Measurements from ENCODE around the gene PRICKLE1. TPM values are rescaled to one million over a fixed set of nuclear protein-coding genes. Genes with fewer than 3 reads are reported as not detected.

The PRICKLE1 gene
- total RNA-seq: 1.9 TPM

DNA sequence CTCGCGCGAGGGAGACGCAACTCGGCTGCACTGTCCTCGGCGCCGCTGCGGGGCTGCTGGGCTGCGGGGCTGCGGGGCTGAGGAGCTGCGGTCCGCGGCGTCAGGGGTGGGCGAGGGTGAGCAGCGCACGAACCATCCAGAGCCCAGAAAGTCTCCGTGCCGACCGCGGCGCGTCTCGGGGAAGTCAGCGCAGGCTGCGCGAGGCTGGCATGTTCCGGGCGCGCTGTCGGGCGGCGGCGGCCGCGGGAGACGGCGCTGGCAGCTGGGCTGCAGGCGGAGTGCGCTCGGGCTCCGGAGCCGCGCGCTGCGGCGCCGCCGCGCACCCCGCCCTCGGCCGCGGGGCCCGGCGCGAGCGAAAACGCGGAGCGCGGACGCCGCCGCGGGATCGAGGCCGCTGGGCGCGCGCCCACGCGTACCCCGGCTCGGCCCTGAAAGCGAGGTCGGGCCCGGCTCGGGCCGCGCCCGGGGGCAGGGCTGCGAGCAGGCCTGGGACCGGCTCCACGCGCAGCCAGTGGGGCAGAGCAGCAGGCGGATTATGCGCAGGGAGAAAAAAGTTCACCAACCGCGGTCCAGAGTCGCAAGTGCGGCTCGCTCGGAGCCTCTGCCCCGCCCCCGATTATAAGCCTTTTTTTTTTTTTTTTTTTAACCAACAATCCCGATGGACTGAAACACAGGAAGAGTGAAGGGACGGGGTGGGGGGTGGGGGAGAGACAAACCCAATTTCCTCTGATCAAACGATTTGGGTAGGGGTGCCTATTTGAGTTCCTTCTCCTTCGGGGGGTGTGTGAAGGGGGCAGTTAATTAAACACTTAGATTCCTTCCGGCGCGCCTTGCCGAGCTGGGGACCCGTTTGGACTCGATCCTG is at the start of gene PRICKLE1:
Gene PRICKLE1 (minus strand): TSS at position 282 of the 865 bp plus-strand sequence. CDS start 117,230 bp downstream, outside the sequence.
- peaks cover 19% of the 10 kb centered on the region for H3K4me1 ChIP-seq (ENCODE audit: insufficient read depth, low read length)
- H3K27me3 ChIP-seq (ENCODE audit: insufficient read depth, low read length): peaks cover 78% of the 10 kb centered on the region
- H3K4me3 ChIP-seq (ENCODE audit: low read length): peak within 1 kb of the TSS; percentile 35
- H3K9me3 ChIP-seq (ENCODE audit: low read depth, low read length): no peaks in the 10 kb centered on the region

DNA sequence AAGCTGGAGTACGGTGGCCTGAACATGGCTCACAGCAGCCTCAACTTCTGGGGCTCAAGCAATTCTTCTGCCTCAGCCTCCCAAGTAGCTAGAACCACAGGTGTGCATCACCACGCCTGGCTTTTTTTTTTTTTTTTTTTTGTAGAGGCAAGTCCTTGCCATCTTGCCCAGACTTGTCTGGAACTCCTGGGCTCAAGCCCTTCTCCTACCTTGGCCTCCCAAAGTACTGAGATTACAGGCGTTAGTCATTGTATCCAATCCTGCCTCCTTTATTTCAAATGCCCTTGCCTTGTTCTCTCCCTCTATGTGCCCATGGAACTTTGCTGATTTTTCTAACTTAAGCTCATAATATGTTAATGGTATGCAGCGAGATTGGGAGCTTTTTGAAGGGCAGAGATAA is 49.2 kb upstream of the PRICKLE1 start:
- Histone ChIP-seq H3K4me1 (ENCODE audit: insufficient read depth, low read length) (no peaks in the 10 kb centered on the region), H3K4me3 (ENCODE audit: low read length) (no peak overlapping the region), H3K9me3 (ENCODE audit: low read depth, low read length) (no peaks in the 10 kb centered on the region), H3K27me3 (ENCODE audit: insufficient read depth, low read length) (no peaks in the 10 kb centered on the region)

DNA sequence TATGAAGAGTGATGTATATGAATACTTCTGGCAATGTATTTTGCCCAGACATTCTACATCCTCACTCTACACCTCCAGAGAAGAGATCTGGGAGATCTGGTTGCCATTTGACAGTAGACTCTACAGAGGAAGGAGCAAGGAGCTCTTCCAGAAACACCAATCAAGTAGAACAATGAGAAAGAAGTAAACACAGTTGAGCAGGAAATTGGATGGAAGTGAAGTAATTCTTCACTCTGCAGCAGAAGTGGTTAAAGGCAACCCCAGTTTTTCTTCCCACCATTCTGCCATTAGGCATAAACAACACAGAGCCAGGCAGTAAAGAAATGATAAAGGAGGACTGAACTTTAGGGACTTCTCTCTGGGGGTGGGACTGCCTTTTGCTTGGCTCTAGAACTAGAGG is 48.5 kb upstream of the PRICKLE1 start:
- Histone ChIP-seq H3K9me3 (ENCODE audit: low read depth, low read length) (no peaks in the 10 kb centered on the region), H3K4me3 (ENCODE audit: low read length) (no peak overlapping the region), H3K27me3 (ENCODE audit: insufficient read depth, low read length) (no peaks in the 10 kb centered on the region), H3K4me1 (ENCODE audit: insufficient read depth, low read length) (no peaks in the 10 kb centered on the region)

DNA sequence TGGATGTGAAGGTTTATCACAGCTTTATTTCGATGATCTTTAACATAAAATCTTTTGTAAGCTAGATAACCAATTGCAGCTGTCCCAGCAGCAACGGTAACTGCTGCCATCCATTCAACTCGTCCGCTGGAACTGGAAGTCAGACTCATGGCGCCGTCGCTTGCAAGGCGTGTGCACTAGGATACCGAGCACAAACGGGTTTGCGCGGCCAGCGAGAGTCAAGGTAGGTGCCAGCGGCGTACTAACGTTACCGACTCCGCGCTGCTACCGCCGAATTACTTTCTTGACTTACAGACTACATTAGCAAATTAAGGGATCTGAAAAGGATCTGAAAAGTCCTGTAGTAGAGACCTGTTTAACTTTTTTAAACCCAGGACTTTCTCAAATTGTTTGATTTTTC is 47.4 kb upstream of the PRICKLE1 start:
- peaks cover 1% of the 10 kb centered on the region for H3K4me1 ChIP-seq (ENCODE audit: insufficient read depth, low read length)
- no peaks in the 10 kb centered on the region for H3K27me3 ChIP-seq (ENCODE audit: insufficient read depth, low read length)
- no peak overlapping the region for H3K4me3 ChIP-seq (ENCODE audit: low read length)
- no peaks in the 10 kb centered on the region for H3K9me3 ChIP-seq (ENCODE audit: low read depth, low read length)

DNA sequence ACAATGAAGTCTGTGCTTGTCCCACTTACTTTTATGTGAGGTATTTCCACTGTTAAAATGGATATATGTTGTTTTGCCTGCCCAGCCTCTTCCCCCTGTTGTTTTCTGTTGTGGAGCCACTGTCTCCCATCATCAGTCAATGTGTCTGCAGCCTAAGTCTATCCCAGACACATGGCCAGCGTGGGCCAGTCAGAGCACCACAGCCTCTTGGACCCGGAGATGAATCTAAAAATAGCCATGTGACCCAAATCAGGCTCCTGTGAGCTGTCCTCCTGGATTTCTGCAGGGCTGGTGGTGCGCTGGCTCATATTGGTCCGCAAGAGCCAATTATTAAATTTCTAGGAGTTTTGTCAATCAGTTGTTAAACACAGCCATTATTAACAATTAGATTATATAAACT is 44.0 kb upstream of the PRICKLE1 start:
- no peak overlapping the region for H3K4me3 ChIP-seq (ENCODE audit: low read length)
- H3K4me1 ChIP-seq (ENCODE audit: insufficient read depth, low read length): peaks cover 7% of the 10 kb centered on the region
- no peaks in the 10 kb centered on the region for H3K9me3 ChIP-seq (ENCODE audit: low read depth, low read length)
- H3K27me3 ChIP-seq (ENCODE audit: insufficient read depth, low read length): no peaks in the 10 kb centered on the region

DNA sequence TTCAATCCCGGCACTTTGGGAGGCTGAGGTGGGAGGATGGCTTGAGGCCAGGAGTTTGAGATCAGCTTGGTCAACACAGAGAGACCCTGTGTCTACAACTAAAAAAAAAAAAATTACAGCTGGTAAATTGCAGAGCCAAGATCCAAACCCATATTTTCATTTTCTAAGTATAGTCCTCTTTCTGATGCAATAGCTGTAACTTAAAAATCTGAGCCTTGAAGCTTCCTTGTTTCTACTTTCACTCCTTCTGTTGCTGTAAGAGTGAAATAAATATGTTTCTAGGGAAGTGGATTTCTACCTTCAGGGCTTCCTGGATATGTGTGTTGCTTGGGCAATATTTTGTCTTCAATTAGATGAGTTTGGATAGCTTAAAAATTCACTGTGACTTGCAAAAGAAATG is 42.0 kb upstream of the PRICKLE1 start:
- no peaks in the 10 kb centered on the region for H3K27me3 ChIP-seq (ENCODE audit: insufficient read depth, low read length)
- H3K4me1 ChIP-seq (ENCODE audit: insufficient read depth, low read length): peaks cover 7% of the 10 kb centered on the region
- no peak overlapping the region for H3K4me3 ChIP-seq (ENCODE audit: low read length)
- no peaks in the 10 kb centered on the region for H3K9me3 ChIP-seq (ENCODE audit: low read depth, low read length)

DNA sequence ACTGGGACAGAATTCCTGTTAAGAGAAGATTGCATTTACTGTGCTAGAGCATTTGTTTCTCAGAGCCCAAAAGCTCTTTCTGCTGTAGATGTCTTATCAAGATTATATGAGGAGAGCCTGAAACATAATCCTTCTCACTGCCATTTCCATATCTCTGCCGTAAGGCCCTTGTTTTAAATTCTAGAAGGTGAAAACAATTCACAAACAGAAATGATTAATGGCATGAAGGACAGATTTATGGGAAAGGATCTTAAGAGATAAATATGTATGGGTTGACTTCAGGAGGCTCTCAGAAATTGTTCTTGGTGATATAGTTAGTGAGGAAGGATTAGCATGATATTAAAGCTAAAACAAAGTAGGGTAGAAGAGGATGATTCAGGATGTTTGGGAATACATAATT is 40.8 kb upstream of the PRICKLE1 start:
- H3K4me3 ChIP-seq (ENCODE audit: low read length): no peak overlapping the region
- H3K9me3 ChIP-seq (ENCODE audit: low read depth, low read length): no peaks in the 10 kb centered on the region
- H3K4me1 ChIP-seq (ENCODE audit: insufficient read depth, low read length): peaks cover 7% of the 10 kb centered on the region
- H3K27me3 ChIP-seq (ENCODE audit: insufficient read depth, low read length): no peaks in the 10 kb centered on the region

DNA sequence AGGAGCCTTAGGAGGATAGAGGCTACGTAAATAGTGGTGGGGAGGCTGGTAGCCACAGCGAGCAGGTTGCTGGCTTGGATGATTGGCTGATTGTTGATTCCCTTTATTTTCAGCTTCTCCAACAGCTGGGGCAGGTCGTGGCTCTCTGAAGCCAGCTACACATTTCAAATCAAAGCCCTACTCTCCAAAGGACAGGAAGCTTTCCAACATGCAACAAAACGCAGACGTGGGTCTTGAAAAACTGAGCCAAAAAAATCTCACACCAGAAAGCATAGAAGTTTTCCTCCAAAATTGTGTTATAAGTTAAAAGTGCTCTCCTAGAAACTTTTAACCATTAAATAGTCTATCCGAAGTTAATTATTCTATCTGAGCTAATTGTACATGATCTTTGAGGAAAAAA is 37.6 kb upstream of the PRICKLE1 start:
- H3K4me3 ChIP-seq (ENCODE audit: low read length): no peak overlapping the region

DNA sequence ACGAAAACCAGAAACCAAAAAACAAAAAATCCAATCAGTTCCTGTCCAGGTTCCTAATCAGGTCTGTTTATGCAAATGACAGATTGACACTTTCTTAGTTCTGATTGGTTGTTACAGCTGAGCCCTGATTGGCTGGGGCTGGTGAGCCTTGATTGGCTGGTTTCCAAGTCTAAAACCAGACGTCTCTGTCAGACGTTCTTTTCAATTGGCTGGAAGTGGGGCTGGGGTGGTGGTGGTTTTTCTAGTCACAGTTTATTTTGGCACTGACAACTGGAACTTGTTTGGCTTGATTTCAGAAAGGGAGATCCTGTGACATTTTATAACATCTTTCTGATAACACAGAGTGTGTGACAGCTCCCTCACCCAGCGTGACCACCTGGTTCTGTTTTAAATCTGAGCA is 36.1 kb upstream of the PRICKLE1 start:
- Histone ChIP-seq H3K4me1 (ENCODE audit: insufficient read depth, low read length) (peaks cover 7% of the 10 kb centered on the region), H3K4me3 (ENCODE audit: low read length) (no peak overlapping the region), H3K27me3 (ENCODE audit: insufficient read depth, low read length) (no peaks in the 10 kb centered on the region), H3K9me3 (ENCODE audit: low read depth, low read length) (no peaks in the 10 kb centered on the region)

More for the DNA sequence above, 37.6 kb upstream of the PRICKLE1 start:
- peaks cover 14% of the 10 kb centered on the region for H3K4me1 ChIP-seq (ENCODE audit: insufficient read depth, low read length)
- H3K9me3 ChIP-seq (ENCODE audit: low read depth, low read length): no peaks in the 10 kb centered on the region
- H3K27me3 ChIP-seq (ENCODE audit: insufficient read depth, low read length): no peaks in the 10 kb centered on the region

DNA sequence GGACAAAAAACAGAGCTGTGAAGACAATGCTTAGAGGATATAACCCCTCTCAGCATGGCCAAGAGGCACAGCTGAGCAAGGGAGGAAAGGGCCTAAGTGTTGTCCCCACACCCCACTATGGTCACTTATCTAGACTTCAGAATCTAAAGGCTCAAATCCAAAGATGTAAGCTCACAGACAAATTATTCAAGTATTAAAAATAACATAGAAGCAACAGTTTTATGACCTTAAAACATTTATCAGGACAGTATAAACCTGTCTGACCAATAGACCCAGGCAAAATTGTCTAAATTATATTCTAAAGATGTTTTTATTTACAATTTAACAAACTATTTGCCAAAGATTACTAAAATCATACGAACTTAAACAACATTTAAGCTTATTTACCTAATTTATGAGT is 28.1 kb upstream of the PRICKLE1 start:
- Histone ChIP-seq H3K4me1 (ENCODE audit: insufficient read depth, low read length) (no peaks in the 10 kb centered on the region), H3K4me3 (ENCODE audit: low read length) (no peak overlapping the region), H3K27me3 (ENCODE audit: insufficient read depth, low read length) (no peaks in the 10 kb centered on the region), H3K9me3 (ENCODE audit: low read depth, low read length) (peaks cover 27% of the 10 kb centered on the region)

DNA sequence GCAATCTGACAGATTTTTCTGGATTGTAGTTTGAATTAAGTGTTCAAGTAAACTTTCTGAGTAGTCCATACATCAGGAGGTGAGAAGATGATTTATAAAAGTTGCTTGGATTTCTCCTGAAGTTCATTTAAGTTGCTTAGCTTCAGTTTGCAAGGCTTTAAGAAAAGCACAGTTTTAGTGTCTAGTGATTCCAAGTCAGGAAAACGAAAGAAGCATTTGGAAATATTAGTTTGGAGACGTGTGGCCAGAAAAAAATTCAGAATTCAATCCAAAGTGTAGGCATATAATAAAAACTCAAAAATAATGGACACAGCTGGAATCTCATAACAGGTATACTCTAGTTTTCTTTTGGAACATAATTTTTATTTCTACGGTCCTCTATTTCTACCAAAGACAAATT is 25.5 kb upstream of the PRICKLE1 start:
- Histone ChIP-seq H3K4me1 (ENCODE audit: insufficient read depth, low read length) (no peaks in the 10 kb centered on the region), H3K9me3 (ENCODE audit: low read depth, low read length) (peaks cover 27% of the 10 kb centered on the region)

DNA sequence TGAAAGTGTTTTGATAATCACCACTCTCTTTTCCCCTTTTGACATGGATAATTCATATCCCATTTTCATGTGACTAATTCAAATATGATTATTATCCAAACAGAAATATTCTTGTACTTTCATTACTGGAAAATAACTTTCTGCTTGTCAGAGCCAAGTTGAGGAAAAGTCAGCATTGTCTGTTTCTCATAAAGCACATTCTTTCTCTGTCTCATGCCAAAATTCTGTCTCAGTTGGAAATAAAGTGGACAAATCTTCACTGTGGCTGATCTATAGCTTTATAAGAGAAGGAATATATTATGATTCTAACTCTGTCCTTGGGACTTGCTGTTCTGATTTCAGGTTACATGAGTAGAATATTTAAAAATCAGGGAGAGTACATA is 22.7 kb upstream of the PRICKLE1 start:
- Histone ChIP-seq H3K9me3 (ENCODE audit: low read depth, low read length) (peaks cover 8% of the 10 kb centered on the region), H3K4me3 (ENCODE audit: low read length) (no peak overlapping the region), H3K4me1 (ENCODE audit: insufficient read depth, low read length) (no peaks in the 10 kb centered on the region), H3K27me3 (ENCODE audit: insufficient read depth, low read length) (no peaks in the 10 kb centered on the region)

More for the DNA sequence above, 25.5 kb upstream of the PRICKLE1 start:
- Histone ChIP-seq H3K27me3 (ENCODE audit: insufficient read depth, low read length) (no peaks in the 10 kb centered on the region), H3K4me3 (ENCODE audit: low read length) (no peak overlapping the region)

DNA sequence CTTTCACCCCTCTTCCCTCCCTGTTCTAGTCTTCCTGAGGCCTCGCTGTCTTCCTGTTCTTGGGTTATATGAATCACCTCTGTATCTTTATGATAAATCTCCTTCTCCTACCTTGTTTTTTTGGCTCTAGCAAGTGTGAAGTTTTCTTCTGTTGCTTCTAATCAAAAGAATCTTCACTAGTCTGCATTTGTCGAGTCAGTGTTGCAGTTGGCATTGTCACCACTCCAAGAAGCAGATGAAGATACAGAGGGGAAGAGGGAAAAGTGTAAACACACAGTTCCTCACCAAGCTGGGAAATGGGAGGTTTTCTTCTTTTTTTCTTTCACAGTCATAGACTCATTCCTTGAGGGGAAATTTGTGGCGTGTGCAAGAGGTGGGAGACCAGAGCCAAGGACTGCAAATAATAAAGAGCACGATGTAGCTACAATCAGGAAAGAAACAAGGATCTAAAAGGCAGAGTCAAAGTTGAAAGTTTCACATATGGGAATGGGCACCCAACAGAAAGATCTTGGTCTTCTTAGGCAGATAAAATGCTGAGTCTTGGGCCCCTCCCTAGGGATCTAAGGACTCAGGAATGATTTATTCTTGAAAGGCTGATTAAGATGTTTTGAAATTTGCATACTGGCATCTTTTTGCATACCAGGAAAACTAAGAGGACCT is 22.2 kb upstream of the PRICKLE1 start:
- no peak overlapping the region for H3K4me3 ChIP-seq (ENCODE audit: low read length)
- peaks cover 3% of the 10 kb centered on the region for H3K9me3 ChIP-seq (ENCODE audit: low read depth, low read length)
- no peaks in the 10 kb centered on the region for H3K4me1 ChIP-seq (ENCODE audit: insufficient read depth, low read length)
- no peaks in the 10 kb centered on the region for H3K27me3 ChIP-seq (ENCODE audit: insufficient read depth, low read length)

DNA sequence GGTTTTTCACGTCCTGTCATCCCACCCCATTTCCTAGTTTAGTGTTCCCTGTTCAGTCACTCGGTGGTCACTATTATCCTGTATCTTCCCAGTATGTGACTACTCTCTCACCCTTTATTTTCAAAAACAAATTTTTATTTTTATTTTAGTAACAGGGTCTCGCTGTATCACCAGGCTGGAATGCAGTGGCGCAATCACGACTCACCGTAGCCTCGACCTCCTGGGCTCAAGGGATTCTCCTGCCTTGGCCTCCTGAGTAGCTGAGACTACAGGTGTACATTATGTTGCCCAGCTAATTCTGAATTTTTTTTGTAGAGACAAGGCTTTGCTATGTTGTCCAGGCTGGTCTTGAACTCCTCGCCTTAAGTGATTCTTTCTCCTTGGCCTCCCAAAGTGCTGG is 20.1 kb upstream of the PRICKLE1 start:
- H3K4me3 ChIP-seq (ENCODE audit: low read length): no peak overlapping the region
- H3K4me1 ChIP-seq (ENCODE audit: insufficient read depth, low read length): no peaks in the 10 kb centered on the region
- H3K27me3 ChIP-seq (ENCODE audit: insufficient read depth, low read length): no peaks in the 10 kb centered on the region
- H3K9me3 ChIP-seq (ENCODE audit: low read depth, low read length): no peaks in the 10 kb centered on the region

DNA sequence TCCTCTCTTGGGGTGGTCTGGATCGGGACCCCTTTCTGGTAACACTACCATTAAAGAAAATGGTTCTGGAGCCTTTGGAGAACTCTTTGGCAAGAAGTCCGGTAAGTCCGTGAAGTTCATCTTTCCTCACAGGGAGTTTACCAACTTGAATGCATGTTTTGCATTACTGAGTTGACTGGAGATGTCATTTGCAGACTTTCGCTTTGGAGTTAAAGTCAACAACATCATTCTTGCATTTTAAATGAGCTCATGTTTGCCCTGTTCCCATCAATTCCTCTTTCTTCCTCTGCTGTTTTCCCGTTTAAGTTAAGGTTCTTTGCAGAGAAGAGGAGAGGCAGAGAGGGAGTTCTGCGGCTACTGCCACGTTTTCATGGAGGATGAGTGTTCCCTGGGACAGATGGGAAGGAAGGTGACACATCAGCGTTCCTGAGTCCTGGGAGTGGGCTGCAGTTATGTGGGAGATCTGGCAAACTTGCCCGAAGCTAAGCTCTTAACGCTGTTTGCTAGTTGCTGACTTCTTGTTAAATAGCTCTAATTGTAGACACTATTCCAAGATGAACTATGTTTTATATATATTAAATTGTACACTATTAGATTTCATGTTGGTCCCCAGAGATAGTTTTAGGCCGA is 18.8 kb upstream of the PRICKLE1 start:
- Histone ChIP-seq H3K4me3 (ENCODE audit: low read length) (no peak overlapping the region), H3K9me3 (ENCODE audit: low read depth, low read length) (no peaks in the 10 kb centered on the region), H3K4me1 (ENCODE audit: insufficient read depth, low read length) (no peaks in the 10 kb centered on the region), H3K27me3 (ENCODE audit: insufficient read depth, low read length) (no peaks in the 10 kb centered on the region)

Data from mononuclear cell (primary cell).